ENCODE data around the gene MADCAM1. TPM values are rescaled to one million over a fixed set of nuclear protein-coding genes. Genes with fewer than 3 reads are reported as not detected.
A peak's percentile ranks its signal among the peaks of the same experiment; 100 is the strongest.

The MADCAM1 gene
- total RNA-seq, 6 donors from 2014 or later: 0.63 to 3.1 (median 1.1) TPM; not detected in 2

DNA sequence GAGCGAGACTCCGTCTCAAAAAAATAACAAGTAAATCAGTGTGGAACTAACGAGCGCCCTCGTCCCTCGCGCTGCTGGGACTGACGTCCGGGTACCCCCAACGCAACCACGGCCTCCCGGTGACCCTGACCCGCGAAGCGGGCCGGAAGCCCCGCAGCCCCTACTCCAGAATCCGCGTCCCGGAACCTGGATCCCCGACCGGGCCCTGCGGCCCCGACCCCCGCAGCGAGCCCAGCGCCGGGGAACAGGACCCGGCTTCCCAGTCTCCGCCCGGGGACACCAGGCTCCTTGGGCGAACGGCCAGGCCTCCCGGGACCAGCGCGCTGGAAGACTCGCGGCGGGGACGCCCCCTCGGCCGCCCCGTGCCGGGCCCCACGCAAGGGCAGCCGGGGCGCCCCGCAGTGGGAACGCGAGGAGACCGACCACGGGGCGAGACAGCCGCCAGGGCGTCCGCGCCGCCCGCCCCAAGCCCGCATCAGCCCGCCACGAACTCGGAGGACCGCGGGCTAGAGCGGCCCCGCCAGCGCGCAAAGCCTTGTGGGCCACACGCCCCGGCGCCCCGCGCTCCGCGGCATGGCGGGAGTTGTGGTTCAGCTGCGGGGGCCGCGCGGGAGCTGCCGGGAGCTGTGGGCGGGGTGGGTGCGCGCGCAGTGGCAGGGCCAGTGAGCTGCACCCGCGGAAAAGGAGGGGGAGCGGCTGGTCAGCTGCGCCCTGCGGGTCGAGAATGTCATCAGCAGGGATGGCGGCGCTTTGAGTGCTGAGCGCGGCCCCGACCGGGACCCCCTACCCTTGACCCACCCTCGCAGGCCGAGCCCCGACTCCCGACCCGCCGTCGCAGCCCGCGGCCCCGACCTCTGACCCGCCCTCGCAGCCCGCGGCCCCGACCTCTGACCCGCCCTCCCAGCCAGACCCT, 7.5 kb upstream of the MADCAM1 start:
- ATAC-seq (ENCODE audit: low FRiP score in 2 of 2) (peak; percentile 94 to 98), DNase-seq (peak; percentile 95 to 100)
- Histone ChIP-seq H3K4me1 (peaks cover 6 to 9% (median 7%) of the 10 kb centered on the region in 4 donors), H3K4me3 (peak overlapping the region; percentile 95 to 98 (median 98)), H3K27ac (peak overlapping the region; percentile 86 to 97 (median 96)), H3K27me3 (peaks cover 0 to 10% (median 0%) of the 10 kb centered on the region in 4 donors), H3K36me3 (no peaks in the 10 kb centered on the region), H3K9me3 (no peaks in the 10 kb centered on the region)
- 0 to 1% methylated on average over 13 to 41 of the region's 114 CpGs for WGBS, 2 donors
- TF ChIP-seq POLR2A (IDR thresholded peaks at IDR 0.05) (peak in 3 of 4 donors; percentile 55 to 94 (median 74)), EP300 (IDR thresholded peaks at IDR 0.05) (no peak), POLR2AphosphoS5 (IDR thresholded peaks at IDR 0.05) (peak; percentile 85 to 89)
- TF ChIP-seq, protein P1, sequence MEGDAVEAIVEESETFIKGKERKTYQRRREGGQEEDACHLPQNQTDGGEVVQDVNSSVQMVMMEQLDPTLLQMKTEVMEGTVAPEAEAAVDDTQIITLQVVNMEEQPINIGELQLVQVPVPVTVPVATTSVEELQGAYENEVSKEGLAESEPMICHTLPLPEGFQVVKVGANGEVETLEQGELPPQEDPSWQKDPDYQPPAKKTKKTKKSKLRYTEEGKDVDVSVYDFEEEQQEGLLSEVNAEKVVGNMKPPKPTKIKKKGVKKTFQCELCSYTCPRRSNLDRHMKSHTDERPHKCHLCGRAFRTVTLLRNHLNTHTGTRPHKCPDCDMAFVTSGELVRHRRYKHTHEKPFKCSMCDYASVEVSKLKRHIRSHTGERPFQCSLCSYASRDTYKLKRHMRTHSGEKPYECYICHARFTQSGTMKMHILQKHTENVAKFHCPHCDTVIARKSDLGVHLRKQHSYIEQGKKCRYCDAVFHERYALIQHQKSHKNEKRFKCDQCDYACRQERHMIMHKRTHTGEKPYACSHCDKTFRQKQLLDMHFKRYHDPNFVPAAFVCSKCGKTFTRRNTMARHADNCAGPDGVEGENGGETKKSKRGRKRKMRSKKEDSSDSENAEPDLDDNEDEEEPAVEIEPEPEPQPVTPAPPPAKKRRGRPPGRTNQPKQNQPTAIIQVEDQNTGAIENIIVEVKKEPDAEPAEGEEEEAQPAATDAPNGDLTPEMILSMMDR (IDR thresholded peaks at IDR 0.05): peak in 5 of 6 experiments; percentile 14 to 65 (median 55)

- Histone ChIP-seq H3K4me3 (peak overlapping the region; percentile 68 to 98 (median 98)), H3K27ac (peak overlapping the region; percentile 86 to 97 (median 96)), H3K9me3 (no peaks in the 10 kb centered on the region), H3K36me3 (no peaks in the 10 kb centered on the region), H3K4me1 (peaks cover 6 to 9% (median 7%) of the 10 kb centered on the region in 4 donors), H3K27me3 (peaks cover 0 to 8% (median 0%) of the 10 kb centered on the region in 4 donors)
- 54 to 59% methylated on average over 31 to 34 of the region's 61 CpGs for WGBS, 2 donors
- peak; percentile 12 to 37 for ATAC-seq (ENCODE audit: low FRiP score in 2 of 2)
- TF ChIP-seq POLR2AphosphoS5 (IDR thresholded peaks at IDR 0.05) (no peak), EP300 (IDR thresholded peaks at IDR 0.05) (no peak), POLR2A (IDR thresholded peaks at IDR 0.05) (no peak)
- TF ChIP-seq, protein P1 (IDR thresholded peaks at IDR 0.05): no peak
- DNase-seq: peak in 1 of 2 donors; percentile 83
Measured at GRCh38 chr19:489418-490196, 6.7 kb upstream of the MADCAM1 start.

DNA sequence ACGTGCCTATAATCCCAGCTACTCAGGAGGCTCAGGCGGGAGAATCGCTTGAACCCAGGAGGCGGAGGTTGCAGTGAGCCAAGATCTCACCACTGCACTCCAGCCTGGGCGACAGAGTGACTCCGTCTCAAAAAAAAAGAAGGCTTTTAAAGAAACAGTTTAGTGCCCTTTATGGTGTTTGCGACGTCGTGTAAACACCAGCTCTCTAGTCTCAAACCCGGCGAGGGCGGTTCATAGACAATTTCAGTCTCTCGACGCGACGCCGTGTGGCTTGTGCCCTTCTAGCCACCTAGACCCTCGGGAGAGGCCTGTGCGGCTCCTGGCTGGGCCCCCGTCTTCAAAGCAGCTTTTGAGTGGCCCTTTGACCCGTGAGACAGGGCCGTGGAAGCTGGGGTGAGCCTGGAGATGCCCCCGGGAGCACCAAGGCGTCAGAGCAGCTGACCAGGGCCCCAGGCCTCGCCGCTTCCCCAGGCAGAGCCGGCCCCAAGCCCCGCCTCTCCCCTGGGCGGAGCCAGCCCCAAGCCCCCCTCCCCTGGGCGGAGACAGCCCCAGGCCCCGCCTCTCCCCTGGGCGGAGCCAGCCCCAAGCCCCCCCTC, 5.0 kb upstream of the MADCAM1 start:
- Histone ChIP-seq H3K36me3 (no peaks in the 10 kb centered on the region), H3K9me3 (no peaks in the 10 kb centered on the region), H3K4me3 (no peak overlapping the region), H3K4me1 (peaks cover 7 to 16% (median 12%) of the 10 kb centered on the region in 4 donors), H3K27ac (no peak overlapping the region), H3K27me3 (peaks cover 0 to 10% (median 3%) of the 10 kb centered on the region in 4 donors)
- ATAC-seq (ENCODE audit: low FRiP score in 2 of 2) (no peak), DNase-seq (peak in 1 of 2 donors; percentile 81)
- WGBS, 2 donors: 86 to 88% methylated on average over 16 to 21 of the region's 32 CpGs
- TF ChIP-seq POLR2AphosphoS5 (IDR thresholded peaks at IDR 0.05): no peak
- TF ChIP-seq, protein P1 (IDR thresholded peaks at IDR 0.05): no peak
- TF ChIP-seq POLR2A (IDR thresholded peaks at IDR 0.05): no peak
- no peak for TF ChIP-seq EP300 (IDR thresholded peaks at IDR 0.05)

DNA sequence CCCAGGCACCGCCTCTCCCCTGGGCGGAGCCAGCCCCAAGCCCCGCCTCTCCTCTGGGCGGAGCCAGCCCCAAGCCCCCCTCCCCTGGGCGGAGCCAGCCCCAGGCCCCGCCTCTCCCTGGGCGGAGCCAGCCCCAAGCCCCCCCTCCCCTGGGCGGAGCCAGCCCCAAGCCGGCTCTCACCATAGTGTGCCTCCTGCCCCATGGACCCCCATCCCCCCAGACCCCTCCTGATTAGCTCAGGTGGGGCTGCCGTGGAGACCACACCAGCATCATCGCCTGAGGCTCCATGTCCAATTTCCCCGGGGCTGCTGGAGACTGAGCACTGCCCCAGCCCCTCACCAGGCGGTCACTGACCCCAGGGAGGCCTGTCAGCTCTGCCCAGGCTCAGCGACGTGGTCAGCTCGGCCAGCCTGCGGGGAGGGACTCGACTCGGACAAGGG, 4.2 kb upstream of the MADCAM1 start:
- 75 to 76% methylated on average over 5 to 11 of the region's 19 CpGs for WGBS, 2 donors
- Histone ChIP-seq H3K4me1 (peaks cover 7 to 17% (median 12%) of the 10 kb centered on the region in 4 donors), H3K27me3 (peaks cover 0 to 12% (median 4%) of the 10 kb centered on the region in 4 donors), H3K4me3 (no peak overlapping the region), H3K27ac (no peak overlapping the region), H3K9me3 (no peaks in the 10 kb centered on the region), H3K36me3 (no peaks in the 10 kb centered on the region)
- ATAC-seq (ENCODE audit: low FRiP score in 2 of 2) (no peak), DNase-seq (peak in 1 of 2 donors; percentile 76)
- TF ChIP-seq, protein P1 (IDR thresholded peaks at IDR 0.05): no peak
- TF ChIP-seq POLR2AphosphoS5 (IDR thresholded peaks at IDR 0.05) (no peak), POLR2A (IDR thresholded peaks at IDR 0.05) (no peak), EP300 (IDR thresholded peaks at IDR 0.05) (no peak)
